Esophagus (tissue), 2 donors: ENCODE data around the gene TFR2. TPM values are rescaled to one million over a fixed set of nuclear protein-coding genes. Genes with fewer than 3 reads are reported as not detected.
A peak's percentile ranks its signal among the peaks of the same experiment; 100 is the strongest.

Experiments
- H3K27ac ChIP-seq, 2 donors: one replicate each; pipeline ENCODE4 v1.5.1; 2013; ENCODE audit warnings: low read depth in 2 of 2, mild to moderate bottlenecking in 2 of 2, inconsistent platforms in 1 of 2, low read length in 1 of 2, moderate library complexity in 1 of 2
- H3K27me3 ChIP-seq, 2 donors: one replicate each; pipeline ENCODE4 v1.6.1; 2013; ENCODE audit warnings: low read length in 2 of 2, control low read depth in 1 of 2, mild to moderate bottlenecking in 1 of 2; ENCODE audit not compliant: insufficient read depth in 2 of 2, control insufficient read depth in 1 of 2
- H3K36me3 ChIP-seq, 2 donors: one replicate each; pipeline ENCODE4 v1.6.1; 2013; ENCODE audit warnings: low read length in 1 of 2; ENCODE audit not compliant: control insufficient read depth in 2 of 2, insufficient read depth in 2 of 2
- H3K4me1 ChIP-seq, 2 donors: one replicate each; pipeline ENCODE4 v1.6.1; 2013; ENCODE audit warnings: low read length in 1 of 2; ENCODE audit not compliant: control insufficient read depth in 2 of 2, insufficient read depth in 2 of 2
- H3K4me3 ChIP-seq, 2 donors: one replicate each; pipeline ENCODE4 v1.5.1; 2013; ENCODE audit warnings: low read length in 2 of 2, mild to moderate bottlenecking in 2 of 2, low read depth in 1 of 2, moderate library complexity in 1 of 2
- H3K9me3 ChIP-seq, 2 donors: one replicate each; pipeline ENCODE4 v1.6.1; 2013; ENCODE audit warnings: mild to moderate bottlenecking in 2 of 2, low read depth in 1 of 2, low read length in 1 of 2, moderate library complexity in 1 of 2; ENCODE audit not compliant: control insufficient read depth in 2 of 2, insufficient read depth in 1 of 2
- WGBS, 2 donors: extraction: QIAGEN DNeasy Blood & Tissue Kit; methylation state at CpG; one replicate each; pipeline ENCODE4 v1.1.7; 2013; 5-methylcytosine and 5-hydroxymethylcytosine counted together
- polyA plus RNA-seq, 2 donors: library from polyadenylated mRNA; stranded (reverse); fragments of 200-250 nt; gene quantifications; one replicate each; pipeline ENCODE4 v1.2.3, GENCODE V29; 2013
- donor health status: healthy with polysubstance abuse.
- donor health status: Bipolar disorder and iron deficiency.

Gene TFR2
- polyA plus RNA-seq, 2 donors, result 0.41 to 0.53 TPM

GRCh38 chr7:100588438-100588837 is 52.9 kb downstream of the TFR2 start:
- peaks cover 4 to 15% of the 10 kb centered on the region in 2 donors for H3K4me1 ChIP-seq
- no peaks in the 10 kb centered on the region for H3K27me3 ChIP-seq
- H3K36me3 ChIP-seq, result peaks cover 0 to 2% of the 10 kb centered on the region in 2 donors
- WGBS, 2 donors, result 68 to 83% methylated on average over 1 of the region's 1 CpG
- H3K9me3 ChIP-seq, result no peaks in the 10 kb centered on the region
- no peak overlapping the region for H3K27ac ChIP-seq
- H3K4me3 ChIP-seq, result no peak overlapping the region

GRCh38 chr7:100586266-100587025 is 54.9 kb downstream of the TFR2 start, which contains the start of gene FBXO24:
FBXO24 (plus strand) TSS chr7:100586328; CDS start chr7:100586626, 298 bp downstream.
- Histone ChIP-seq H3K27ac (peak within 1 kb of the TSS; percentile 99), H3K36me3 (peaks cover 0 to 11% of the 10 kb centered on the region in 2 donors), H3K4me3 (peak within 1 kb of the TSS; percentile 77 to 78), H3K9me3 (no peaks in the 10 kb centered on the region), H3K27me3 (no peaks in the 10 kb centered on the region), H3K4me1 (peaks cover 14 to 32% of the 10 kb centered on the region in 2 donors)
- WGBS, 2 donors, result 0% methylated on average over 52 to 53 of the region's 53 CpGs

GRCh38 chr7:100585511-100586265 is 55.7 kb downstream of the TFR2 start, which contains the start of gene LRCH4:
LRCH4 (minus strand) TSS chr7:100586129; CDS start chr7:100586100, 29 bp downstream.
- peaks cover 14 to 34% of the 10 kb centered on the region in 2 donors for H3K4me1 ChIP-seq
- H3K9me3 ChIP-seq, result no peaks in the 10 kb centered on the region
- no peaks in the 10 kb centered on the region for H3K27me3 ChIP-seq
- H3K36me3 ChIP-seq, result peaks cover 0 to 17% of the 10 kb centered on the region in 2 donors
- peak within 1 kb of the TSS; percentile 99 for H3K27ac ChIP-seq
- peak within 1 kb of the TSS; percentile 77 to 78 for H3K4me3 ChIP-seq
- WGBS, 2 donors, result 0% methylated on average over 34 to 61 of the region's 61 CpGs

GRCh38 chr7:100584683-100585510 is 56.5 kb downstream of the TFR2 start:
- Histone ChIP-seq H3K4me1 (peaks cover 14 to 36% of the 10 kb centered on the region in 2 donors), H3K4me3 (peak overlapping the region; percentile 77 to 78)
- WGBS, 2 donors, result 2 to 4% methylated on average over 20 of the region's 20 CpGs

GRCh38 chr7:100584054-100584682 is 57.2 kb downstream of the TFR2 start:
- Histone ChIP-seq H3K27ac (peak overlapping the region; percentile 99), H3K36me3 (peaks cover 0 to 29% of the 10 kb centered on the region in 2 donors), H3K27me3 (no peaks in the 10 kb centered on the region), H3K4me1 (peaks cover 14 to 36% of the 10 kb centered on the region in 2 donors), H3K4me3 (peak overlapping the region; percentile 77 to 78), H3K9me3 (no peaks in the 10 kb centered on the region)
- WGBS, 2 donors, result 32 to 38% methylated on average over 15 of the region's 15 CpGs

More at GRCh38 chr7:100584683-100585510, 56.5 kb downstream of the TFR2 start:
- Histone ChIP-seq H3K27me3 (no peaks in the 10 kb centered on the region), H3K9me3 (no peaks in the 10 kb centered on the region), H3K36me3 (peaks cover 0 to 25% of the 10 kb centered on the region in 2 donors), H3K27ac (peak overlapping the region; percentile 99)

GRCh38 chr7:100583132-100584053 is 58.0 kb downstream of the TFR2 start:
- H3K36me3 ChIP-seq, result peaks cover 0 to 36% of the 10 kb centered on the region in 2 donors
- peaks cover 14 to 36% of the 10 kb centered on the region in 2 donors for H3K4me1 ChIP-seq
- peak overlapping the region; percentile 36 to 77 for H3K4me3 ChIP-seq
- H3K9me3 ChIP-seq, result no peaks in the 10 kb centered on the region
- peak overlapping the region; percentile 85 to 99 for H3K27ac ChIP-seq
- WGBS, 2 donors, result 32 to 38% methylated on average over 23 of the region's 23 CpGs
- H3K27me3 ChIP-seq, result no peaks in the 10 kb centered on the region

- Histone ChIP-seq H3K9me3 (no peaks in the 10 kb centered on the region), H3K36me3 (peaks cover 0 to 44% of the 10 kb centered on the region in 2 donors), H3K4me1 (peaks cover 14 to 36% of the 10 kb centered on the region in 2 donors), H3K27me3 (no peaks in the 10 kb centered on the region), H3K27ac (peak overlapping the region; percentile 85 to 99), H3K4me3 (peak overlapping the region; percentile 17 to 18)
- WGBS, 2 donors, result 62 to 70% methylated on average over 11 of the region's 11 CpGs
Measured at GRCh38 chr7:100582650-100583049, 58.7 kb downstream of the TFR2 start.

- H3K4me1 ChIP-seq, result peaks cover 14 to 36% of the 10 kb centered on the region in 2 donors
- H3K36me3 ChIP-seq, result peaks cover 0 to 49% of the 10 kb centered on the region in 2 donors
- H3K9me3 ChIP-seq, result no peaks in the 10 kb centered on the region
- peak overlapping the region; percentile 17 to 18 for H3K4me3 ChIP-seq
- peak overlapping the region; percentile 85 to 99 for H3K27ac ChIP-seq
- H3K27me3 ChIP-seq, result no peaks in the 10 kb centered on the region
- 61 to 63% methylated on average over 20 of the region's 20 CpGs for WGBS, 2 donors
Measured at GRCh38 chr7:100582041-100582579, 59.2 kb downstream of the TFR2 start.
